Cerebellar nuclear complex (tissue), 1 donor: ENCODE results near the gene JARID2.
"Not testable (repeated sequence)": the region's sequence is repeated elsewhere in the genome, so short reads cannot be mapped to it uniquely, and the experiment has no call there.

Experiments used
- DNase-seq, 2 experiments: peaks; one replicate each; lab custom pipeline; 2025; lab: John Stamatoyannopoulos, UW

Gene JARID2

DNA sequence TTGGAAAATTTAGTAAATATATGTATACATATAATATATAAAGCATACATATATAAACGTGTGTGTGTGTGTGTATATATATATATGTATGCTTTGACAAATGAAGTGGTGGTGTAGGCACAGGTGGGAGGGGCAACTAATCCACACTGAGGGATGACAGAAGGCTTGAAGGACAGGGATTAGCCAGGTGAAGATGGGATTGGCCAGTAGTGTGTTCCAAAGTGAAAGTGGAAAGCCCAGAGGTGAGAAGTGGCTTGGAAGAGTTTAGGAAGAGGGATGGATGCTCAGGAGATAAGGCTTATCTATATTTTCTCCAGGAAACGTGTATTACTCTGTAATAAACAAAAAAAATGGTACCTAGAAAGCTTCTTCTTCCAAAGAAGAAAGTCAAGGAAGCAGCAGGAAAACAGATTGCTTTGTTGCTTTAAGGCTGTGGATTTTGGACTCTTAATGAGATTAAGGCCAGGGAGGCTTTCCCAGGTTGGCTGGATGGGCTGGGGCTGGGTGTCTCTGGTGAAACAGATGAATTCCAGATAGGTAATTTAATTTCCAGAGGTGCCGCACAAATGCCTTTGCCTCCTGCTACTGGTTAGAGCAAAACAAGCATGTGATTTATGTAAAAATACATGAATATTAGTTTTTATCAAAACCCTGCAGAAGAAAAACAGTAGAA lies 63.9 kb downstream of the JARID2 start:
- no peak for DNase-seq

GRCh38 chr6:15310680-15311079 lies 64.8 kb downstream of the JARID2 start:
- no peak for DNase-seq

GRCh38 chr6:15312500-15312899 lies 66.6 kb downstream of the JARID2 start:
- no peak for DNase-seq

DNA sequence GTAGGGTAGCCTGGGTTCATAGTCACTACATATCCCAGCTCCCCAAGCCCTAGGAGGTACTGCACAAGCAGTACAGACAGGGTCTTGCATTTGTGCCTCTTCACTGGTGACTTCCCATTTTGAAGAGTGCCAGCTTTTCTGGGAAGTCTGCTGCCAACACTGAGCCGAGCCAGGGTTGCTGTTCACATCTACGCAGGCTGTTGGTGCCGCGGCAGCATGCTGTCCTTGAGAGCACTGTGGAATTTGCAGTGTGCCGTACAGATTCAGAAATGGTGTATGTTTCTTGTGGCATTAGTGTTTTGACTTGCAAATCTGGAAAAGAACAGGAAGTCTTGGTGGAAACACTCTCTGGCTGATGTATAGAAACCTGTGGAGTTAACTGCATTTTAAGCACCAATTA lies 67.5 kb downstream of the JARID2 start:
- peak in 1 of 2 experiments; percentile 70 for DNase-seq

DNA sequence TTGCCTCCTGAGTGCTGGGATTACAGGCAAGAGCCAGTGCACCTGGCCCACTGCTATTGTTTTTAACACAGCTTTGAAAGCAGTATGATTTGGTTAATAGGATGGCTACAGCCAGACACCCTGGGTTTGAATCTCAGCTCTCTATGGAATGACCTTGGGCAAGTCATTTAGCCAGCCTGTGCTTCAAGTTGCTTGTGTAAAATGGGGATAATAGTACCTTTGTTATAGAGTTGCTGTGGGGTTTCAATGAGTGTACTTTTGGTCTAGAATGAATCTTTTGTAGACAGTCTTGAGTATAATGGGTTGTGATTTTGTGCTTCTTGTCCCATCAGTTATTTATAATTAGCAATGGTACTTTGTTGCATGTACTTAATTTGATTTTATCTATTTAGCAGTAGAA lies 70.9 kb downstream of the JARID2 start:
- DNase-seq: no peak

DNA sequence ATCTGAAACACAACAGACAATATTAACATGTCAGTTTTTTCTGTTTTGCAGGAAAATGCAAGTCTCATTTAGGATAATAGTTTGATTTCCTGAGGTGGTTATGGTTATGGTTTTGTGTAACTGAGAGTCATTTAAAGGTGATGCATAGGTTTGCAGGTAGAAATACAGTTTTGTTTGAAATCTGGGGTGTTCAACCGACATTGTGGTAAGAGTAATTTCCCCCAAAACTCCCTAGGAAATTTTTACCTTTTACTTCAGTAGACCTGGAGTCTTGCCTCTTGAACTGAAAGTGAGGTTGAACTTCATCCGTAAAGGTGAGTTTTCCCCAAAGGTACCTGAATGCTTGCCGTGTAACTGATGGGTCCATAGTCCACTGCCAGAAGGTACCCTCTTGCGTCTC lies 71.4 kb downstream of the JARID2 start:
- DNase-seq: no peak

GRCh38 chr6:15317934-15318902 lies 72.3 kb downstream of the JARID2 start:
- DNase-seq: no peak

DNA sequence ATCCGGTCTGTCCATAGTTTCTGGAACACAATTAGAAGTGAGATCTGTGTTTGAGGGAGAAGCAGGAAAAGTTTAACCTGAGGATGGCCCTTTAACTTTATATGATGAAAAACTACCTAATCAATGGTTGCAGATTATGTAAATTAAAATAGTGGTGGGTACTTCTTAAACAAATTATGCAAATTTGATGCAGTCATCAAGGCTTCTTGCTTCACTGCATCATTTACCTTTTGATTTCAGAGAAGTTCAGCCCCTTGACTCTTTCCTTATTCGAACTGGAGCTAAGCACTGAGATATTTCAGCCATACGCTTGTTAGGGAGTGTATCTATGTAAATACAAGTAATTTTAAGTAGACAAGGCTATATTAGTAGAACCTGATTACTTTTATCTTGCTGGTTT lies 73.8 kb downstream of the JARID2 start:
- DNase-seq: no peak

DNA sequence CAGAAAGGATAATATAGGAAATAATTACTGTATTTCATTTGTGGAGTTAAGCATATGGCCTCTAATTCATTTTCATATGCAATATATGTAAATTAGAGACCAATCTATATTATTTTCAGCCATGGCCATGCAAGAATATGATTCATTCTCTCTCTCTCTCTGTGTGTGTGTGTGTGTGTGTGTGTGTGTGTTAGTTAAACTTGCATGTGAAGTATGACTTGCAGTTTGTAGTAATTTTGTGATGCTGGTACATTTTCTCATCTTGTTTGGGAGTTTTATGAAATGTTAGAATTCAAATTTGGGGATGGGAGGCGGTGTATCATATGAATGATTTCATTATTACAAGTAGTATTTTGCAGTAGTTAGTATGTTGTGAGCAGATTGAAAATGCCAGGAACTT lies 74.8 kb downstream of the JARID2 start:
- DNase-seq: no peak

- DNase-seq: no peak
These were observed 76.3 kb downstream of the JARID2 start for GRCh38 chr6:15322184-15322583.

DNA sequence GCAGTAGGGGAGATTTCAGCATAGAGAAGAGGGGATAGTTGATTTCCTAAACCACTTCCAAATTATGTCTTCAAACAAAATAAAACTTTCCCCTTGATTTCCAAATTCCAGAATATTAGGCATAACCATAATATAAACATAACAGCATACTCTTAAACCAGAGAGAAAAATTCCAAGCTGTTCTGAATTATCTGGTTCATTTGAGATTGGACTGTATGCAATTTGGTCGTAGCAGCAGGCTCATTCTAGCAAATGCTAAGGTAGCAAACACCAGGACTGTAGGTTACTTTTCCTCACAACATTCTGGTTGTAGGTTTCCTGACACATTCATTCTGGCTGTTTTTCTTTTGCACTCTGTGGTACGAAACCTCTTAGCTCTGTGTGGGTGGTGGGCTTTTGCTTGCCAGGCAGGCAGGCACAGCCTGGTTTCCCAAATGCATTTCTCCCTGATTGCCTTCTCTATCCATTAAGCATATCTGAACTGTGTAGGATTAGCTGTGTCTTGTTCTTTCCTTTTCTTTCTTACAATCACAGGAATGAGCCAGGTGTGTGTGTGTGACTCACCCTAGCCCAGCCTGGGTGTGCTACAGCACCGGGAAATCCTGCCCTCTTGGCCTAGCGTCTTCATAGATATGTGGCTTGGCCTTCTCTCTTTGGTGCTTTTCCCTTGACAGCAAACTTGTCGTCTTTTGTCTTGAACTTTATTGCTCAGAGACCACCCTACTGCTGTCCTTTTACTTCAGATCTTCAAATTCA lies 77.1 kb downstream of the JARID2 start:
- DNase-seq: no peak

DNA sequence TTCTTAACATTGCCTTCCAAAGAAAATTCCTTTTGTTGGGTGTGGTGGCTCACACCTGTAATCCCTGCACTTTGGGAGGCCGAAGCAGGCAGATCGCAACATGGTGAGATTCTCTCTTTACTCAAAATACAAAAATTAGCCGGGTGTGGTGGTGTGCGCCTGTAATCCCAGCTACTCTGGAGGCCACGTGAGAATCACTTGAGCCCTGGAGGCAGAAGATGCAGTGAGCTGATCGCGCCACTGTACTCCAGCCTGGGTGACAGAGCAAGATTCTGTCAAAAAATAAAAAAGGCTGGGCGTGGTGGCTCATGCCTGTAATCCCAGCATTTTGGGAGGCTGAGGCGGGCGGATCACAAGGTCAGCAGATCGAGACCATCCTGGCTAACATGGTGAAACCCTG lies 77.7 kb downstream of the JARID2 start:
- DNase-seq: not testable (repeated sequence)

DNA sequence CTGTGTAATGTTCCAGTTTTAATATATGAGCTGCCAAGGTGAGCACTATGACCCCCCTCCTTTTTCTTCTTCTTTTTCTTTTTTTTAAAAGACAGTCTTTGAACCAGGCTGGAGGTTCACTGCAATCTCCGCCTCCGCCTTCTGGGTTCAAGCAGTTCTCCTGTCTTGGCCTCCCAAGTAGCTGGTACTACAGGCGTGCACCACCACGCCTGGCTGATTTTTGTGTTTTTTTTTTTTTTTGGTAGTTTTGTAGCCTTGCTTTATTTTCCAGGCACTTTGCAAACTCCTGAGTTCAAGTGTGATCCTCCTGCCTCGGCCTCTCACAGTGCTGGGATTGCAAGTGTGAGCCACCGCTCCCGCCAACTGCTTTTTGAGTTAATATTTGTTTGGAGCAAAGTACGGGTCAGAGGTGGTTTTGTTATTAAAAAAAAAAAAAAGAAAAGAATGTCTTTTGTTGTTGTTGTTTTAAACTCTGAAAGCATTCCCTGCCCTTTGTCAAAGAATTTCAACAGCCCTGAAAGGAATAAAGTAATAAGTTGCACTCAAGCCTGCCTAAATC lies 78.6 kb downstream of the JARID2 start:
- DNase-seq: no peak

DNA sequence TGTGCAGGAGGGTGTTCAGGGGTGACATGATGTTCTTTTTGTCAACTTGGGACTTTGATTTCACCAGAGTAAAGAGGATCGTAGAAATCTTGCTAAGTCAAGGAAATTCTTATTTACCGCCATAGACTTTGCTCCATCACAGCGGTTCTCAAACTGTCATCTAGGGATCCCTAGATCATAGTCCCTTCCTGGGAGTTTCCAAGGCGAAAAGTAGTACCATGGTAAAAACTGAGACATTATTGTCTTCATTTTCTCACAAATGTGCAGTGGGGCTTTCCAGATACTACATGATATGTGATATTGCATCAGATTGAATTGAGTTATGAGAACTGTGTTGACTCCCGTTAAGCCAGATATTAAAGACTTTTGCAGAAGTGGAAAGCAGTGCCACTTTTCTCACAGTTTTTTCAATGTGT lies 79.7 kb downstream of the JARID2 start:
- DNase-seq: no peak

GRCh38 chr6:15326067-15326614 lies 80.3 kb downstream of the JARID2 start:
- DNase-seq: no peak

DNA sequence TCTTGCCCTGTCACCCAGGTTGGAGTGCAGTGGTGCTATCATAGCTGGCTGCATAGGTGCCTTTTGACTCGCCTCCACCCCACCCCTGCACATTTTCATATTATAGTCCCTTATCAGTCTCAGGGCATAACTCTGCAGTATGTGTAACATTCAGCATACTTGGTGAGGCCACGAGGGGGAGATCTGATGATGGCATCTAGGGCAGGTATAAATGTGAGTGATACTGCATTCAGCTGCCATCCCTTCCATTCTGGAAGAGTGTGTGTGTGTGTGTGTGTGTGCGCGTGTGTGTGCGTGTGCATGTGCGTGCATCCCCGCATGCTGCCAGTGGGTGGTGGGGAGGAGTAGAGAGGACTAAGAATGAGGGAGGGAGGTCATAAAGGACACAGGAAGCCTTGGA lies 81.4 kb downstream of the JARID2 start:
- DNase-seq: no peak

DNA sequence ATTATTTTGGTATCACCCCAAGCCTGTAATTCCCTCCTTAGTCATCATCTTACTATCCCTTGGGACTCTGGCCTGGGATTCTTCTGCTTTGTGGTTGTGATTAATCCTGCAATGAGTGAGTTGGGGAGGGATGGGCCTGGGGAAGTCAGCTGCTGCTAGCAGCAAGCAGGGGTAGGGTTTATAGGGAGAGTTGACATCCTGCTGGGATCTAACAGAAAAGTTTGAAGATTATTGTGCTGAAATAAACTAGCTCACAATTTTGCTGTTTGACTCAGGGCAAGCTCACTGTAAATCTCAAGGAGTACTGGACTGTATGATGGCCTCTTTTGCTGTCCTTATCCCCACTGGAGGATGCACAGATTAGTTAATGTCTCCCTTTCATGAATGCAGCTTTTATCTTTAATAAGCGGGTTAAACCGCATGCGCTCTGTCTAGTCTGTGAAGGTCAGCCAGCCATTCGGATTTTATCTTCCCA lies 83.4 kb downstream of the JARID2 start:
- DNase-seq: no peak

GRCh38 chr6:15330174-15330944 lies 84.5 kb downstream of the JARID2 start:
- DNase-seq: no peak

- DNase-seq: no peak
These were observed 85.3 kb downstream of the JARID2 start for GRCh38 chr6:15331143-15331542.

DNA sequence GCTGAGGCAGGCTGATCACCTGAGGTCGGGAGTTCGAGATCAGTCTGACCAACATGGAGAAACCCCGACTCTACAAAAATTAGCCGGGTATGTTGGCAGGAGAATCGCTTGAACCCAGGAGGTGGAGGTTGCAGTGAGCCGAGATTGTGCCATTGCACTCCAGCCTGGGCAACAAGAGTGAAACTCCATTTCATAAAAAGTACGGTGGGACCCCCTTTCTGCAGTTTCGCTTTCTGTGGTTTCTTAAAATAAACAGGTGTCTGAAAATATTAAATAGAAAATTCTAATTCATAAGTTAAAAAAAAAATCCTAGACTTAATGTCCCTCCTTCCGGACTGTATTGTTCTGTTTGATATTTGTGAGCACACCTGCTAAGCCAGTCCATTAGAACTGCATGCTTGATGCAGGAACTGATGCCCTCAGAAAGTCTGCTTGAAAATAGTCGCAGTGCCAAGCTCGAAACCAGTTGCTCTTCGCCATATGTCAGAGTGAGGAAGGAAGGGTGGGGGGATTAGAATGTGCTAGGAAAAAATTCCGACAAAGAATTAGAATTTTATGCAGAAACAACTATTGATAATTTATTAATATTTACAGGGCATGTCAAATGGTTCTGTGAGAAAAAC lies 85.9 kb downstream of the JARID2 start:
- DNase-seq: peak in 1 of 2 experiments; percentile 21
